Activated T-helper 17 cell treated with anti-CD3 and anti-CD28 coated beads, Interleukin-2, amount 50 U/mL, for 72 hours (primary cell): ENCODE measurements around the gene DACH1. TPM values are rescaled to one million over a fixed set of nuclear protein-coding genes. Genes with fewer than 3 reads are reported as not detected.

ENCODE experiments used
- ATAC-seq: fragments of 150-1000 bp; cut with Tn5 transposase; replicated peaks from 2 replicates; pipeline ENCODE4 v1.10.0; 2021; ENCODE audit warnings: mild to moderate bottlenecking, moderate library complexity
- H3K27ac Mint-ChIP-seq: one replicate; pipeline ENCODE4 v1.8.0; 2022; ENCODE audit warnings: mixed read lengths
- H3K27me3 Mint-ChIP-seq: one replicate; pipeline ENCODE4 v1.8.0; 2022; ENCODE audit warnings: mixed read lengths
- H3K36me3 Mint-ChIP-seq: one replicate; pipeline ENCODE4 v1.8.0; 2022; ENCODE audit warnings: low read depth, mild to moderate bottlenecking, mixed read lengths
- H3K4me1 Mint-ChIP-seq: one replicate; pipeline ENCODE4 v1.8.0; 2022; ENCODE audit warnings: mixed read lengths
- H3K4me3 Mint-ChIP-seq: one replicate; pipeline ENCODE4 v1.8.0; 2022; ENCODE audit warnings: mild to moderate bottlenecking, mixed read lengths
- H3K9me3 Mint-ChIP-seq: one replicate; pipeline ENCODE4 v1.8.0; 2022; ENCODE audit warnings: mixed read lengths
- total RNA-seq, 2 donors: library from RNA; stranded (reverse); gene quantifications; one replicate each; pipeline ENCODE4 v1.2.3, GENCODE V29; 2022

Gene DACH1
- total RNA-seq, 2 donors from 2014 or later = not detected

- H3K27ac Mint-ChIP-seq = no peak overlapping the region
- H3K4me1 Mint-ChIP-seq = no peaks in the 10 kb centered on the region
- H3K4me3 Mint-ChIP-seq = no peak overlapping the region
- no peaks in the 10 kb centered on the region for H3K36me3 Mint-ChIP-seq
- no peaks in the 10 kb centered on the region for H3K9me3 Mint-ChIP-seq
- no peak for ATAC-seq
- H3K27me3 Mint-ChIP-seq = no peaks in the 10 kb centered on the region
These were observed 108.2 kb downstream of the DACH1 start for GRCh38 chr13:71758828-71759227.

GRCh38 chr13:71754407-71754974, 112.5 kb downstream of the DACH1 start:
- no peak overlapping the region for H3K4me3 Mint-ChIP-seq
- no peaks in the 10 kb centered on the region for H3K36me3 Mint-ChIP-seq
- no peak overlapping the region for H3K27ac Mint-ChIP-seq
- no peaks in the 10 kb centered on the region for H3K9me3 Mint-ChIP-seq
- H3K4me1 Mint-ChIP-seq = no peaks in the 10 kb centered on the region
- no peaks in the 10 kb centered on the region for H3K27me3 Mint-ChIP-seq
- ATAC-seq = no peak

- no peak for ATAC-seq
- Mint-ChIP-seq H3K27me3 (no peaks in the 10 kb centered on the region), H3K36me3 (no peaks in the 10 kb centered on the region), H3K9me3 (no peaks in the 10 kb centered on the region), H3K4me1 (no peaks in the 10 kb centered on the region), H3K4me3 (no peak overlapping the region), H3K27ac (no peak overlapping the region)
These were observed 114.1 kb downstream of the DACH1 start for GRCh38 chr13:71752775-71753513.

GRCh38 chr13:71751073-71751472, 115.9 kb downstream of the DACH1 start:
- no peaks in the 10 kb centered on the region for H3K9me3 Mint-ChIP-seq
- no peak overlapping the region for H3K27ac Mint-ChIP-seq
- H3K4me3 Mint-ChIP-seq = no peak overlapping the region
- no peaks in the 10 kb centered on the region for H3K36me3 Mint-ChIP-seq
- ATAC-seq = no peak
- H3K4me1 Mint-ChIP-seq = no peaks in the 10 kb centered on the region
- H3K27me3 Mint-ChIP-seq = no peaks in the 10 kb centered on the region

- Mint-ChIP-seq H3K27me3 (no peaks in the 10 kb centered on the region), H3K27ac (no peak overlapping the region), H3K36me3 (no peaks in the 10 kb centered on the region), H3K9me3 (no peaks in the 10 kb centered on the region), H3K4me1 (no peaks in the 10 kb centered on the region), H3K4me3 (no peak overlapping the region)
- no peak for ATAC-seq
These were observed 136.7 kb downstream of the DACH1 start for GRCh38 chr13:71730267-71730666.

- H3K9me3 Mint-ChIP-seq = no peaks in the 10 kb centered on the region
- H3K36me3 Mint-ChIP-seq = no peaks in the 10 kb centered on the region
- no peak overlapping the region for H3K4me3 Mint-ChIP-seq
- H3K4me1 Mint-ChIP-seq = no peaks in the 10 kb centered on the region
- H3K27me3 Mint-ChIP-seq = no peaks in the 10 kb centered on the region
- ATAC-seq = no peak
- no peak overlapping the region for H3K27ac Mint-ChIP-seq
These were observed 137.6 kb downstream of the DACH1 start for GRCh38 chr13:71729441-71729840.

- H3K9me3 Mint-ChIP-seq = no peaks in the 10 kb centered on the region
- ATAC-seq = no peak
- no peaks in the 10 kb centered on the region for H3K27me3 Mint-ChIP-seq
- no peaks in the 10 kb centered on the region for H3K4me1 Mint-ChIP-seq
- H3K4me3 Mint-ChIP-seq = no peak overlapping the region
- no peaks in the 10 kb centered on the region for H3K36me3 Mint-ChIP-seq
- H3K27ac Mint-ChIP-seq = no peak overlapping the region
These were observed 139.3 kb downstream of the DACH1 start for GRCh38 chr13:71727662-71728061.

GRCh38 chr13:71727042-71727441, 140.0 kb downstream of the DACH1 start:
- Mint-ChIP-seq H3K27me3 (no peaks in the 10 kb centered on the region), H3K36me3 (no peaks in the 10 kb centered on the region), H3K9me3 (no peaks in the 10 kb centered on the region), H3K4me1 (no peaks in the 10 kb centered on the region), H3K4me3 (no peak overlapping the region), H3K27ac (no peak overlapping the region)
- no peak for ATAC-seq

GRCh38 chr13:71722206-71722605, 144.8 kb downstream of the DACH1 start:
- H3K27ac Mint-ChIP-seq = no peak overlapping the region
- no peaks in the 10 kb centered on the region for H3K4me1 Mint-ChIP-seq
- H3K9me3 Mint-ChIP-seq = no peaks in the 10 kb centered on the region
- no peaks in the 10 kb centered on the region for H3K36me3 Mint-ChIP-seq
- ATAC-seq = no peak
- no peaks in the 10 kb centered on the region for H3K27me3 Mint-ChIP-seq
- no peak overlapping the region for H3K4me3 Mint-ChIP-seq

GRCh38 chr13:71721104-71721503, 145.9 kb downstream of the DACH1 start:
- ATAC-seq = no peak
- Mint-ChIP-seq H3K36me3 (no peaks in the 10 kb centered on the region), H3K27me3 (no peaks in the 10 kb centered on the region), H3K9me3 (no peaks in the 10 kb centered on the region), H3K27ac (no peak overlapping the region), H3K4me3 (no peak overlapping the region), H3K4me1 (no peaks in the 10 kb centered on the region)

- Mint-ChIP-seq H3K9me3 (no peaks in the 10 kb centered on the region), H3K4me1 (no peaks in the 10 kb centered on the region), H3K27ac (no peak overlapping the region), H3K4me3 (no peak overlapping the region), H3K27me3 (no peaks in the 10 kb centered on the region), H3K36me3 (no peaks in the 10 kb centered on the region)
- no peak for ATAC-seq
These were observed 148.1 kb downstream of the DACH1 start for GRCh38 chr13:71718931-71719330.

GRCh38 chr13:71714802-71715375, 152.1 kb downstream of the DACH1 start:
- Mint-ChIP-seq H3K36me3 (no peaks in the 10 kb centered on the region), H3K27me3 (no peaks in the 10 kb centered on the region), H3K9me3 (no peaks in the 10 kb centered on the region), H3K27ac (no peak overlapping the region), H3K4me1 (no peaks in the 10 kb centered on the region), H3K4me3 (no peak overlapping the region)
- no peak for ATAC-seq

GRCh38 chr13:71712988-71713653, 153.9 kb downstream of the DACH1 start:
- Mint-ChIP-seq H3K4me1 (no peaks in the 10 kb centered on the region), H3K27me3 (no peaks in the 10 kb centered on the region), H3K9me3 (no peaks in the 10 kb centered on the region), H3K4me3 (no peak overlapping the region), H3K36me3 (no peaks in the 10 kb centered on the region), H3K27ac (no peak overlapping the region)
- ATAC-seq = no peak

- Mint-ChIP-seq H3K27me3 (no peaks in the 10 kb centered on the region), H3K4me3 (no peak overlapping the region), H3K4me1 (no peaks in the 10 kb centered on the region), H3K36me3 (no peaks in the 10 kb centered on the region), H3K27ac (no peak overlapping the region), H3K9me3 (no peaks in the 10 kb centered on the region)
- ATAC-seq = no peak
These were observed 162.3 kb downstream of the DACH1 start for GRCh38 chr13:71704656-71705055.

- H3K27ac Mint-ChIP-seq = no peak overlapping the region
- H3K9me3 Mint-ChIP-seq = no peaks in the 10 kb centered on the region
- H3K36me3 Mint-ChIP-seq = no peaks in the 10 kb centered on the region
- no peak overlapping the region for H3K4me3 Mint-ChIP-seq
- no peaks in the 10 kb centered on the region for H3K27me3 Mint-ChIP-seq
- H3K4me1 Mint-ChIP-seq = no peaks in the 10 kb centered on the region
- no peak for ATAC-seq
These were observed 163.9 kb downstream of the DACH1 start for GRCh38 chr13:71703138-71703537.
